Measurements from ENCODE around the gene PLD3. TPM values are rescaled to one million over a fixed set of nuclear protein-coding genes. Genes with fewer than 3 reads are reported as not detected.
A peak's percentile ranks its signal among the peaks of the same experiment; 100 is the strongest.

The PLD3 gene
- total and polyA plus RNA-seq, 2 donors (not counting 3 experiments of a cell fraction or from before 2014, with no cell fraction given) = 166 to 479 TPM

DNA sequence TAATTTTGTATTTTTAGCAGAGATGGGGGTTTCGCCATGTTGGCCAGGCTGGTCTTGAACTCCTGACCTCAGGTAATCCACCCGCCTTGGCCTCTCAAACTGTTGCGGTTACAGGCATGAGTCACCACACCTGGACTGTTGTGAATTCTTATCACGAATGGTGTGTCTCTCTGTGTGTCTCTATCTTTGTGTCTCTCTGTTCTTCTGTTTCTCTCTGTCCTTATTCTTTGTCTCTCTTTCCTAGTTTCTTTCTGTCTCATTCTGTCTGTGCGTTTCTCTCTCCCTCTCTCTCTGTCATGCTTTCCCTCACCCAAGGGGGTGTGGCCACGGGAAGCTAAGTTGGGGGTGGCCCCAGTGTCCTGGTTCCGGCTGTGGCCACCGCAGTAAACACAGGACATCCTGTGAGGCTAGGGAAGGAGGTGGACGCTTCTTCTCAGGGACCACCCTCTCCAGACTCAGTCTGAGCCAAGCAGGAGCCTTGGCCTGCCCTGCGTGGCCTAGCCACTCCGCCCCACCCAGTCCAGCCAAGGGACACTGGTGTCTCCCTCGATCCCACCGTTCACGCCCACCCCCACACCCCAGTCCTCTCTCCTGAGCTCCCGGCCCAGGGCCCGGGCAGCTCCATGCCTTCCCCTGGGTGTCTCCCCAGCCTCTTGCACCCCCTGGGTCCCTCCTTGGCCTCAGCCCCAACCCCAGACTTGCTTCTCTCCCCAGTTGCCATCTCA, 68.6 kb downstream of the PLD3 start:
- DNase-seq (ENCODE audit: low read depth, low spot score) (no peak), FAIRE-seq (peak; percentile 75)
- intact Hi-C loops (cut with micrococcal nuclease) = no loop called here
- H2AFZ ChIP-seq (ENCODE audit: low read depth, low read length) = peak overlapping the region; percentile 90
- dilution Hi-C loops (cut with MboI; ENCODE audit: extremely low pct_ligation_motif_present, low sequenced_read_pairs) = no loop called here
- POLR2A ChIA-PET = no interaction called here
- H3K36me3 ChIP-seq (ENCODE audit: control insufficient read depth in 2 of 2, extremely low read depth in 1 of 2, insufficient read depth in 2 of 2, low read length in 2 of 2) = no peaks in the 10 kb centered on the region
- TF ChIP-seq FOS (IDR thresholded peaks at IDR 0.05; ENCODE audit: borderline replicate concordance, insufficient read depth, low read length) (peak; percentile 17), POLR2AphosphoS5 (IDR thresholded peaks at IDR 0.05; ENCODE audit: insufficient read depth, low read depth, low read length) (peak; percentile 41), JUN (IDR thresholded peaks at IDR 0.05; ENCODE audit: borderline replicate concordance, insufficient read depth, insufficient read length, low read depth) (peak; percentile 13)
- TF ChIP-seq, protein P1, sequence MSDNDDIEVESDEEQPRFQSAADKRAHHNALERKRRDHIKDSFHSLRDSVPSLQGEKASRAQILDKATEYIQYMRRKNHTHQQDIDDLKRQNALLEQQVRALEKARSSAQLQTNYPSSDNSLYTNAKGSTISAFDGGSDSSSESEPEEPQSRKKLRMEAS (IDR thresholded peaks at IDR 0.05; ENCODE audit: insufficient read depth, insufficient read length) = no peak
- no peaks in the 10 kb centered on the region for H3K9me1 ChIP-seq (replicated peaks; ENCODE audit: control insufficient read depth, extremely low read depth, insufficient read depth, low read length)
- no peak overlapping the region for H3K4me3 ChIP-seq (replicated peaks in 1 of 3; ENCODE audit: insufficient read depth in 1 of 3, low read depth in 1 of 3, low read length in 3 of 3)
- CTCF ChIA-PET = interaction anchor here (0.7 to 1.2 kb wide), 3 partner anchors 11 to 112 kb away, joined by 3 to 6 read pairs (median 3); no protein-coding TSS in a partner anchor
- peaks cover 17% of the 10 kb centered on the region for H3K4me1 ChIP-seq (ENCODE audit: control insufficient read depth, extremely low read depth, insufficient read depth, low read length)
- H3K79me2 ChIP-seq (ENCODE audit: control insufficient read depth, insufficient read depth, low read length) = no peaks in the 10 kb centered on the region
- peak overlapping the region; percentile 8 for H3K9ac ChIP-seq (replicated peaks; ENCODE audit: extremely low read depth, insufficient read depth, low read length)
- peak overlapping the region; percentile 13 for H3K27ac ChIP-seq (ENCODE audit: insufficient read depth, low read depth, low read length)
- H4K20me1 ChIP-seq (replicated peaks; ENCODE audit: control insufficient read depth, extremely low read depth, insufficient read depth, low read length) = no peaks in the 10 kb centered on the region
- no peaks in the 10 kb centered on the region for H3K27me3 ChIP-seq (ENCODE audit: control insufficient read depth in 2 of 2, insufficient read depth in 2 of 2, low read length in 2 of 2)
- no peaks in the 10 kb centered on the region for H3K9me3 ChIP-seq (replicated peaks; ENCODE audit: control insufficient read depth, insufficient read depth, low read length)
- no peak overlapping the region for H3K4me2 ChIP-seq (ENCODE audit: insufficient read depth, low read length)
- BruUV-seq (replicated peaks) = no TSS peak

DNA sequence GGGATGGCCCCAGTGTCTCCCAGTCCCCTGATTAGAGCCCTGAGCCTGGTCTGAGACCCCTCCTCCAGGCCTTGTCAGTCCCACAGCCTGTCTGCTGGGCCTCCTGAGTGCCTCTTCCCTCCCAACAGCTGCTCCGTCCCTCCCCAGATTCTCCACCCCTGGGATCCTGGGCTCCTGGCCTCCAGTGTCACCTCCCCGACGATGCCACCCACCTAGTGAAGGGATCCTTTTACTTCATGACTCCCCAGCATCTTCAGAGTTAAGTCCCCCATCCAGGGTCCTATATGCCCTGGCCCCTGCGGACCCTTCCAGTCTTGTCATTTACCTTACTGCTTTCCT, 69.1 kb downstream of the PLD3 start:
- no peak for FAIRE-seq
- BruUV-seq (replicated peaks) = no TSS peak
- CTCF ChIA-PET = interaction anchor here (0.7 to 1.0 kb wide), 2 partner anchors 13 to 112 kb away, joined by 3 read pairs; no protein-coding TSS in a partner anchor
- Histone ChIP-seq H3K4me1 (ENCODE audit: control insufficient read depth, extremely low read depth, insufficient read depth, low read length) (peaks cover 19% of the 10 kb centered on the region), H3K9me1 (replicated peaks; ENCODE audit: control insufficient read depth, extremely low read depth, insufficient read depth, low read length) (no peaks in the 10 kb centered on the region), H3K4me3 (replicated peaks in 1 of 3; ENCODE audit: insufficient read depth in 1 of 3, low read depth in 1 of 3, low read length in 3 of 3) (no peak overlapping the region), H3K79me2 (ENCODE audit: control insufficient read depth, insufficient read depth, low read length) (peaks cover 5% of the 10 kb centered on the region), H2AFZ (ENCODE audit: low read depth, low read length) (peak overlapping the region; percentile 90), H3K4me2 (ENCODE audit: insufficient read depth, low read length) (no peak overlapping the region), H3K9ac (replicated peaks; ENCODE audit: extremely low read depth, insufficient read depth, low read length) (no peak overlapping the region), H3K27ac (ENCODE audit: insufficient read depth, low read depth, low read length) (peak overlapping the region; percentile 13), H3K36me3 (ENCODE audit: control insufficient read depth in 2 of 2, extremely low read depth in 1 of 2, insufficient read depth in 2 of 2, low read length in 2 of 2) (peaks cover 3 to 5% of the 10 kb centered on the region in 2 experiments), H3K9me3 (replicated peaks; ENCODE audit: control insufficient read depth, insufficient read depth, low read length) (no peaks in the 10 kb centered on the region), H4K20me1 (replicated peaks; ENCODE audit: control insufficient read depth, extremely low read depth, insufficient read depth, low read length) (no peaks in the 10 kb centered on the region), H3K27me3 (ENCODE audit: control insufficient read depth in 2 of 2, insufficient read depth in 2 of 2, low read length in 2 of 2) (no peaks in the 10 kb centered on the region)
- intact Hi-C loops (cut with micrococcal nuclease) (no loop called here), dilution Hi-C loops (cut with MboI; ENCODE audit: extremely low pct_ligation_motif_present, low sequenced_read_pairs) (no loop called here)
- TF ChIP-seq, protein P1 (IDR thresholded peaks at IDR 0.05; ENCODE audit: insufficient read depth, insufficient read length) = no peak
- TF ChIP-seq JUN (IDR thresholded peaks at IDR 0.05; ENCODE audit: borderline replicate concordance, insufficient read depth, insufficient read length, low read depth) (no peak), GATA2 (IDR thresholded peaks at IDR 0.05; ENCODE audit: insufficient read depth, insufficient read length, low read depth, low read length) (no peak), EZH2 (IDR thresholded peaks at IDR 0.05; ENCODE audit: borderline replicate concordance, low read depth, low read length, severe bottlenecking) (no peak), POLR2A (IDR thresholded peaks at IDR 0.05; ENCODE audit: low read depth, low read length) (no peak), FOS (IDR thresholded peaks at IDR 0.05; ENCODE audit: borderline replicate concordance, insufficient read depth, low read length) (no peak), MYC (IDR thresholded peaks at IDR 0.05; ENCODE audit: low read depth, low read length) (no peak), POLR2AphosphoS5 (IDR thresholded peaks at IDR 0.05; ENCODE audit: insufficient read depth, low read depth, low read length) (no peak)
- TF ChIP-seq, protein P2, sequence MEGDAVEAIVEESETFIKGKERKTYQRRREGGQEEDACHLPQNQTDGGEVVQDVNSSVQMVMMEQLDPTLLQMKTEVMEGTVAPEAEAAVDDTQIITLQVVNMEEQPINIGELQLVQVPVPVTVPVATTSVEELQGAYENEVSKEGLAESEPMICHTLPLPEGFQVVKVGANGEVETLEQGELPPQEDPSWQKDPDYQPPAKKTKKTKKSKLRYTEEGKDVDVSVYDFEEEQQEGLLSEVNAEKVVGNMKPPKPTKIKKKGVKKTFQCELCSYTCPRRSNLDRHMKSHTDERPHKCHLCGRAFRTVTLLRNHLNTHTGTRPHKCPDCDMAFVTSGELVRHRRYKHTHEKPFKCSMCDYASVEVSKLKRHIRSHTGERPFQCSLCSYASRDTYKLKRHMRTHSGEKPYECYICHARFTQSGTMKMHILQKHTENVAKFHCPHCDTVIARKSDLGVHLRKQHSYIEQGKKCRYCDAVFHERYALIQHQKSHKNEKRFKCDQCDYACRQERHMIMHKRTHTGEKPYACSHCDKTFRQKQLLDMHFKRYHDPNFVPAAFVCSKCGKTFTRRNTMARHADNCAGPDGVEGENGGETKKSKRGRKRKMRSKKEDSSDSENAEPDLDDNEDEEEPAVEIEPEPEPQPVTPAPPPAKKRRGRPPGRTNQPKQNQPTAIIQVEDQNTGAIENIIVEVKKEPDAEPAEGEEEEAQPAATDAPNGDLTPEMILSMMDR (IDR thresholded peaks at IDR 0.05; ENCODE audit: extremely low read depth in 1 of 2, insufficient read depth in 1 of 2, low read depth in 1 of 2, low read length in 2 of 2) = no peak
- POLR2A ChIA-PET = no interaction called here
- DNase-seq (ENCODE audit: low read depth, low spot score) = no peak

All from endothelial cell of umbilical vein (primary cell).